Measurements from ENCODE around the gene KRTAP1-4. TPM values are rescaled to one million over a fixed set of nuclear protein-coding genes. Genes with fewer than 3 reads are reported as not detected.
"Not testable (repeated sequence)": the region's sequence is repeated elsewhere in the genome, so short reads cannot be mapped to it uniquely, and the experiment has no call there.

Gene KRTAP1-4
- total RNA-seq, 1 donor from 2014 or later = not detected

DNA sequence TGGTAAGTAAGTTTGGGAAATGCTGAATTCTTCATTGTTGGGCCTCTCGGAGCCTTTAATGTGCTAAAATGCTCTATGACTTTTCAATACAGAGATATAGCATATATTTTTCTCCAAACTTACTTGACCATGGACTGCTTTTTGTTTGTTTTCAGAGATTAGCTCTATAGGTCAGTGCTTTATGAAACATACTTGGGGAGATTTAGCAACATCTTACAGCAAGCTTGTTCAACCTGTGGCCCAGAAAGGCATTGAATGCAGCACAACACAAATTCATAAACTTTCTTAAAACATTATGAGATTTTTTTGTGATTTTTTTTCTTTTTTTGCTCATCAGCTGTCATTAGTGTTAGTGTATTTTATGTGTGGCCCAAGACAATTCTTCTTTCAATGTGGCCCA lies 20.1 kb downstream of the KRTAP1-4 start:
- no peak for DNase-seq (ENCODE audit: low spot score in 2 of 2)
- no peak for FAIRE-seq

DNA sequence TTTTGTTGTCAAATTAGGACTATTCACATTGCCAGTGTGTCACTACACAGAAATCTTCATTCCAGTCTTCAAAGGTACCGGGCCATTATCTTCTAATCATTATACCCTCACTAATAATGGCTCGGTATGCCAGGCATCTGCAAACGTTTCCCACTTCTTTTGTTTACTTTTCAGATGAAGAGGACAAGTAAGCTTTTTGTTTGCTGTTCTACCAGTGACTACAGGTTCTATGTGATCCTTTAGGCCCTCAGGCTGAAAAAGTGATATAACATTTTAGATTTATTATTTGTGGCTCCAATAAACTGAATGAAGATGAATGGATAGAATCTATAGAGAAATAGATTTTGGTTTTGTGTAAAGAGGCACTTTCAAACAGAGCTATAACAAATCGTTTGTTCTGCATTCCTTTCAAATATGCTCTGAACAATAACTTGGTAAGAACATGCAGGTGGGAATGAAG lies 20.7 kb downstream of the KRTAP1-4 start:
- DNase-seq (ENCODE audit: low spot score in 2 of 2) (no peak), FAIRE-seq (no peak)

DNA sequence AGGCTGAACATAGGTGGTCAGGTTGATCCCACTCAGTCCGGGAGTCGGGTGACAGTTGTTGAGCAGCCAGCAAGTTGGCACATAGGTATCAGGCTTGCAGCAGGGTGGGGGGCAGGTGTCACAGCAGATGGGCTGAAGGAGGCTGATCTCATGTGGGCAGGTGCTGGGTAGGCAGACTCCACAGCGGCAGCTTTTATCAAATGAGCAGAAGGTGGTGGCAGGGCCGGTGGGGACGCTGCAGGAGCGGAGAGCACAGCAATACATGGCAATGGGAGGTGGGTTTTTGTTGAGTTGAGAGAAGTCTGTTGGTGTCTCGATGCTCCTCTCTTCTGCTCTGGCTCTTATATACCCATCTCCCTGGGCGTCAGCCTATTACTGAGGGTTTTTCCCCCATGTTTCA lies 21.2 kb downstream of the KRTAP1-4 start, which contains the start of gene KRTAP3-1:
TSS of gene KRTAP3-1 (minus strand) at position 318 of the 400 bp plus-strand sequence. CDS start at position 264, 54 bp downstream.
- DNase-seq (ENCODE audit: low spot score in 2 of 2) (no peak), FAIRE-seq (no peak)

DNA sequence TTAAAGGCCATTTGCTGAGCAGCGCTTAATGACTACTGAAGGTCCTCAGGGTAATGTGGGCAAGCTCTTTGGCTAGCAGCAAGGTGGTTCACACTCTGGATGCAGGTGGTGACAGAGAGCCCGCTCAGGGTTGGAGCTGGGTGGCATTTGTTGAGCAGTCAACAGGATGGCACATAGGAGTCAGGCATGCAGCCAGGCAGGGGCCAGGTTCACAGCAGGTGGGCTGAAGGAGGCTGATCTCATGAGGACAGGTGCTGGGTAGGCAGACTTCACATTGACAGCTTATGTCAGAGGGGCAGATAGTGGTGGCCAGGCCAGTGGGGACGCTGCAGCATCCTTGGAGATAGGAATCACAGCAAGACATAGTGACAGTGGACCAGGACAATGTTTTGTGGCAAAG lies 25.6 kb downstream of the KRTAP1-4 start:
- DNase-seq (ENCODE audit: low spot score in 2 of 2) (no peak), FAIRE-seq (no peak)

DNA sequence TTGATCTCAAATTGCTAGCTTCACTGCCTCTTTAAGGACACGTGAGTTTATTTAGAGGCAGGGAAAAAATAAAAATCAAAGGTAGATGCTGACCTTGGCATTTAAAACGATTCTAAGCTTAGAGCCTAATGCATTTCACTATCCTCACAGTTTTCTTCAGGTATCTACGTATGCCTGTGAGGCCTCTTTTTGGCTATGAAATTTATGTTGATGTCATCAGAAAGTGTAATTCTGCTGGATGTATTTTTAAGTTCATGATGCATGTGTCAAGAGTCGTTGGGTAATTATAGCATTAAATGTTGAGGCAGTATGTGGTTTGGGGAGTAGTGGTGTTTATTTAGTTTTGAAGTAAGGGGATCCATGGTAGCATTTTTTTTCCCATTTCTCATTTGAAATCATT lies 26.1 kb downstream of the KRTAP1-4 start:
- FAIRE-seq (no peak), DNase-seq (ENCODE audit: low spot score in 2 of 2) (no peak)

DNA sequence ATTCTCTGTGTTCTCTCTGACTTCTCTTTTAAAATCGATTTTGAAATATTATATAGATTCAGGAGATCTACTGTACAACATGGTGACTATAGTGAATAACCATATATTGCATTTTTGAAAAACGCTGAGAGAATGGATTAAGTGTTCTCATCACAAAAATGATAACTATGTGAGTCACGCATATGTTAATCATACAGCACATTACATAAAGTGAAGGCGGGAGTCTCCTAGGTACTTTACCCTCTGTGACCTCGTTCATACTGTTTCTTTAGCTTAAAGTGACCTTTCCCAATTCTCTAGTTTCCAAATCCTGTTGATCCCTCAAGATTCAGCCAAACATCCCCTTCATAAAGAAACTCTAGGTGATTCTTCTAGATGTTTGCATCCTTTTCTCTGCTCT lies 27.2 kb downstream of the KRTAP1-4 start:
- FAIRE-seq (no peak), DNase-seq (ENCODE audit: low spot score in 2 of 2) (no peak)

DNA sequence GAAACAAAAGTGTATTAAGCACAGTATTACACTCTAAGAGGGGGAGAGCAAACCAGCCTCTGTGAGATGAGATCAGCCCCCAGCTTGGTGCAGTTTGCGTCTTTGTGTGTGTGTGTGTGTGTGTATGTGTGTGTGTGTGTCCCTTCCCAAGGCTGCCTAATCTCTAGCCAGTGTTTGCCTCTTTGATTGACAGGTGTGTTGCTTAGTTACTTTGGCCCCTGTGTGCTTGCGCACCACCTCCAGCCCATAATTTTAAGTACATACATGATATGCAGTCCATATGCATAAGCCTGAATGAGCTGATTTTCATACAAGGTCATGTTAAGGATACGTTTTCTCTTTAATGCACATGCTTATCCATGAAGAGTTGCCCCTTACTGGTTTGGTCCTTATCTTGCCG lies 28.2 kb downstream of the KRTAP1-4 start:
- FAIRE-seq = no peak
- DNase-seq (ENCODE audit: low spot score in 2 of 2) = no peak

DNA sequence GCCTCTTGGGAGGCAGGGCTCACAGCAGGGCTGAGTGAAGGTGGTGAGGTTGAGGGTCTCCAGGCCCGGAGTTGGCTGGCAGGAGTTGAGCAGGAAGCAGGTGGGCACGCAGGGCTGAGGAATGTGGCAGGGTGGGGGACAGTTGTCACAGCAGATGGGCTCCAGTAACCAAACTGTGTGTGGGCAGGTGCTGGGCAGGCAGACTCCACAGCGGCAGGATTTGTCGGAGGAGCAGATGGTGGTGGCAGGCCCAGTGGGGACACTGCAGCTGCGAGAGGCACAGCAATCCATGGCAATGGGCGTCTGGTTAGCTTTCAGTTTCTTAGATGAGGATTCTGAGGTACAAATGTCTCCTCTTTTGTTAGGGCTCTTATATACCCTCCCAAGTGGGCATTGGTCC lies 30.4 kb downstream of the KRTAP1-4 start, which contains the start of gene KRTAP3-2:
TSS of gene KRTAP3-2 (minus strand) at position 344 of the 400 bp plus-strand sequence. CDS start at position 291, 53 bp downstream.
- FAIRE-seq; DNase-seq (ENCODE audit: low spot score in 2 of 2): not testable (repeated sequence)

DNA sequence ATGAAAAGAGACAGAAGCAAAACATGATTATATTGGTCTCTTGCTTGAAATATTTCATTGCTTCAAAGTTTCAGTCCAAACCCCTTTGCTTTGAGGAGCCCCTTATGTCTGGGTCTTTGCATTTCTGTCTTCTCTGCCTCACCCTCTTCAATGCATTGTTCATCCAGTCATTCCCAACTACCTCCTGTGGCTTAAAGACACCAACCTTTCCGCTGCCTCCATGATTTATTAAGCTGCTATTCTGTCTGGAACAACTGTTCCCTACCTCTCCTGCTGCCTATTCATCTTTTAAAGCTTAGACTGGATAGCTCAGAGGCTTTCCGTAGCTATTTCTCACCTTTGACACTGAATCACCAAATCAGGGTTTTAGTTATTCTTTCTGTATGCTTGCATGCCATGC lies 32.6 kb downstream of the KRTAP1-4 start:
- FAIRE-seq (no peak), DNase-seq (ENCODE audit: low spot score in 2 of 2) (no peak)

DNA sequence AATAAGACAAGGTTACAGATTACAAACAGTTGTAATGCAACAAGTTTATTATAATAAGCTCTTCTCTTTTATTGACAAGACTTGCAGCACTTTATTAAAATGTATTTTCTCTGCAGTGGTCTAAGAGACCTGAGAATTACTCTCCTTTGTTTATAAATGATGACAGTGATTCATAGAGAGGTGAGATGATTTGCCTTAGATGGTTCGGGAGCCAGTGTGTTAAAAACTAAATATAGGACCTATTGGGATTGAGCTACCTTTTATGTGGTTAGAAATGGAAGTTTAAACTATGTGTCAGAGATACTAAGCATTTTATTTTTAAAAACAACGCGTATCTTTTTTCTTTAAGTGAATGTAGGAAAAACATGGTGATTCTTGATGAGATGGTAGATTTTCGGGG lies 33.2 kb downstream of the KRTAP1-4 start:
- no peak for DNase-seq (ENCODE audit: low spot score in 2 of 2)
- FAIRE-seq = no peak

DNA sequence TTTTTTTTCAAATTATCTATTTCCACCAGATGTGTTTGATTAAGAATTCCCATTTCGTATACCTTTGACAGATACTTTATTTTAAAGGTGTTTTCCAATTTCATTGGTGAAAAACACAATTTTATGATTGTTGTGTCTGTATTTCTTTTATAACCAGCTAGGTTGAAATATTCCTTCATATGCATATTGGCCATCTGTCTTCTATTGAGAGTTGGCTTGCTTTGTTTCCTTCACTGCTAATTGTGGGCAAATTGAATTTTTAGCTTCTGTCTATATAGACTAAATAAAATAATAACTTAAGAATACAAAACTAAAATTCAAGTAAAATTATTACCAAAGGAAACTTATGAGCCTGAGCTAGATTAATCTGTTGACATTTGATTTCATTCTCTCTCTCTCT lies 34.9 kb downstream of the KRTAP1-4 start:
- FAIRE-seq = no peak
- no peak for DNase-seq (ENCODE audit: low spot score in 2 of 2)

DNA sequence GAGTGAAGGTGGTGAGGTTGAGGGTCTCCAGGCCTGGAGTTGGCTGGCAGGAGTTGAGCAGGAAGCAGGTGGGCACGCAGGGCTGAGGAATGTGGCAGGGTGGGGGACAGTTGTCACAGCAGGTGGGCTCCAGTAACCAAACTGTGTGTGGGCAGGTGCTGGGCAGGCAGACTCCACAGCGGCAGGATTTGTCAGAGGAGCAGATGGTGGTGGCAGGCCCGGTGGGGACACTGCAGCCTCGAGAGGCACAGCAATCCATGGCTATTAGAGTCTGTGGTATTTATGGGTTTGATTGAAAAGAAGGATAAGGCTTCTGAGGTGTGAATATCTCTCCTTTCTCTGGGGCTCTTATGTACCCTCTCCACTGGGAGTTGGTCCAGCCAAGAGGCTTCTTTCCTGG lies 36.2 kb downstream of the KRTAP1-4 start, which contains the start of gene KRTAP3-3:
TSS of gene KRTAP3-3 (minus strand) at position 326 of the 400 bp plus-strand sequence. CDS start at position 259, 67 bp downstream.
- no peak for DNase-seq (ENCODE audit: low spot score in 2 of 2)

DNA sequence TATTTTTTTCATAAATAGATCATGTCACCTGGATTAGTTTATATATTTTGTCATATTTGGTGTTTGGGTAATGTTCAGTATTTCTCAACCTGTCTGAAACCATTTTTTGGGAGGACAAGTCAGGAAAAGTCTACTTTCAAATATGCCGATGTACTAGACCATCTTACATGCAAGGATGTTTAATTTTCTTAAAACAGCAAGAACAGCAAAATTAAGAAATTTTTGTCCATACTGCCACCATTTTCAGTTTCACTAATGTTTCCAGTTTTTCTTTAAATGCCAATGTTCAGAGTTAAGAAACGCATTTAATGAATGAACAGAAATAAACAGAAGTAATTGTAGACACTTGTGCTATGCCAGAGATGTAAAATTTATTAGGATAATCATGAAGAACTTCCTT lies 36.9 kb downstream of the KRTAP1-4 start:
- FAIRE-seq (no peak), DNase-seq (ENCODE audit: low spot score in 2 of 2) (no peak)

More for the DNA sequence above, 36.2 kb downstream of the KRTAP1-4 start, which contains the start of gene KRTAP3-3:
- FAIRE-seq = no peak

DNA sequence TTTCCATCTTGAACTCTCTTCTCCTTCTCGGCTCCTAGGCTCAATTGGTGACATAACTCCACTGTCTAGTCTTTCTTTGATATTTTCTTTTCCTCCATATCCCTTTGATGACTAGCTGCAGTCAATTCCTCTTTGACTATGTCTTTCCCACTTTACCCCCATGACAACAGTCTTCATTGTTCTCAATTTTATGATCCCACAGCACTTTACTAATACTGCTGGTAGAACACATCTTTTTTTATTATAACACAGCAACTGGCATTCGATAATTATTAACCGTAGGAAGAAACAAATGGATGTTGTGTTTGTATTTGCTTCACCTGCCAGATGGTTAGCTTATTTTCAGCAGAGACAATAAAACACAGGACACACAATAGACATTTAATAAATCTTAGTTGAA lies 37.3 kb downstream of the KRTAP1-4 start:
- no peak for FAIRE-seq
- DNase-seq (ENCODE audit: low spot score in 2 of 2) = no peak

DNA sequence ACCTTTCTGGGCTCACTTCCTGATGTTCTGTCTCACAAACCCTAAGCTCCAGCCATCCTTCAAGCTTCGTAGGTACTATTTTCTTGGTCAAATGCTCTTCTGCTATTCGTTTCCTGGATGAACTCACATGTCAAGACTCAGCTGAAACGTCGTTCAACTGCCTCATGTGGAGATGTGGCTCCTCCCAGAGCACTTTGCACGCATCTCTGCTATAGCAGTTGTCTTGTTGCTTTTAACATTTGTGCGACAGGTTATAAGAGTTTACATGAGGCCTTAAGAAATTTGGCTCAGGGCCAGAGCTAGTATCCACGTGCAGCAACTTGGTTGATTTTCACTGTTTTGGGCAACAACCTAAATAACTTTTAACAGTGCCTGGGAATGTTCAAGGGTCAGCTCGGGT lies 43.1 kb downstream of the KRTAP1-4 start:
- DNase-seq (ENCODE audit: low spot score in 2 of 2) = no peak
- no peak for FAIRE-seq

DNA sequence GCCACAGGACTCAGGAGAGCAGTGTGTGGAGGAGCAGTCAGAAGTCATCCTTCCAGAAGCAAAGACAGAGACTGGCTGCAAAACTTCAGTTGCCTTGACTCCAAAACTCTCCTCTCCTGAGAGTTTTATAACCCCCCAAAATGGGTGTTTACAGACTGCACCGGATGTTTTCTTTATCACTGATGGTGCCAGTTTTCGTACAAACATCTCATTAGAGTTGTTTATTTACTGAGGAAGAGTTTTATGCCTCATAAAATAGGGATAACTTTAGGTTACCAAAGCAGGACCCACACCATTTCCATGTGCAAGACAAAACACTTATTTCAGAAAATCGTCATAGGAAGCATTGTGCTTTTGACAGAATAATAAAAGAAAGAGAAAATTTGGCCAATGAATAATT lies 45.8 kb downstream of the KRTAP1-4 start, which contains the start of gene KRT40:
TSS of gene KRT40 (minus strand) at position 101 of the 400 bp plus-strand sequence. CDS start at position 48, 53 bp downstream.
- DNase-seq (ENCODE audit: low spot score in 2 of 2) (no peak), FAIRE-seq (no peak)

DNA sequence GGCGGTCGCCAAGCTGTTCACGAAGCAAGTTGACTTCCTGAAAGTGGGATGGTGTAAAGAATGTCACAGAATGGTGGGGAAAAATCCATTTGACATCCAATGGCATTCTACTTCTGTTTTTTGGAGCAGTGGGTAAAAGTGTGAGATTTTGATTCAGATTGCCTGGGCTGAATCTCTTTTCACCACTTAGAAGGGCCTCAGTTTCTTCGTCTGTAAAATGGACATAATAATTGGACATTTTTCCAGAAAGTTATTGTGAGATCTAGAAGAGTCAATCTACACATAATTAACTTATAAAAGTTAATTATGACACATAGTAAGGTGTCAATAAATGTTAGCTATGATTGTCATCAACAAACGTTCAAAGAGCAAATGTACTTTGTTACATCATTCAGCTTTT lies 48.9 kb downstream of the KRTAP1-4 start:
- DNase-seq (ENCODE audit: low spot score in 2 of 2) (no peak), FAIRE-seq (no peak)

DNA sequence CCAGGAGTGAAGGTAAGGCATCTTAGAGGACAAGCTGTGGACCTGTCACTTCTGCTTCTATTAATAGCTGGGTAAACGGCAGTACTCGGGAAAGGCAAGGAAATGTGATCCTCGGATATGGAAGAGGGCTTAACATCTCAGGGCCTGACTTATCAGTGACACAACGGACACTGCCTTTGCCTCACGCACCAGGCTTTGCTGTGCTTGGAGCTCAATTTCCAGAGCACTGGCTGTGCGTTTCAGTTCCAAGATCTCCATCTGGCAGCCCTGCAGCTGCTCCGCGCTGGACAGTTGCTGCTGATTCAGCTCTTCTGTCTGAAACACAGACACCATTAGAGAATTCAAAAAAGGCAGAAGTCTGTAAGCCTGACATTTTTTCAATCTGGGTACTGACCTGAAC lies 49.4 kb downstream of the KRTAP1-4 start:
- no peak for FAIRE-seq
- peak; percentile 2 to 17 for DNase-seq (ENCODE audit: low spot score in 2 of 2)

DNA sequence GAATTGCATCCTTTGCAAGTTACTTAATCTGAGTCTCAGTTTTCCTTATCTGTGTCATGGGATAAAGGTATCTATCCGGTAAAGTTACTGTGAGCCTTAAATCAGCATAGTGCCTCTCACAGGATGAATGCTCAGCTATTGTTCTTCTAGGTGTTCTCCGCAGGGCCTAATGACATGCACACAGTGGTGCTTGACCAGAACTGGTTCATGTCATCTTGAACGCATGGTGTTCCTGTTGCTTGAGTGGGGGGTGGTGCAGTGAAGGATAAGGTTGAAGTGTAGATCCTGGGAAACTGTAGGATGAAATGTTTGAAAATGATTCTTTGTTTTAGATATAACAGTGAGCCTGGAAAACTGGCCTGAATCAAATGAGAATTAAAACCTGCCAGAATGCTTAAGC lies 49.9 kb downstream of the KRTAP1-4 start:
- DNase-seq (ENCODE audit: low spot score in 2 of 2) (no peak), FAIRE-seq (no peak)

All from frontal cortex (tissue), 4 donors.